Natural killer cell (primary cell): ENCODE data around the gene TRMT13. TPM values are rescaled to one million over a fixed set of nuclear protein-coding genes. Genes with fewer than 3 reads are reported as not detected.

ENCODE experiments used
- ATAC-seq, 3 donors: fragments of 150-1000 bp in 2 of 3; fragments of 200-7000 bp in 1 of 3; cut with Tn5 transposase; 1 replicate in 1 of 3; 2 replicates in 2 of 3; pipeline ENCODE4 v1.10.0; 2021; ENCODE audit warnings: mild to moderate bottlenecking in 2 of 3, moderate library complexity in 2 of 3
- DNase-seq, 2 donors: peaks; one replicate each; pipeline versions ENCODE4 v3.0.0 to v3.0.0-alpha.2; 2013 to 2021; ENCODE audit warnings: mixed read lengths in 1 of 2
- H3K27ac ChIP-seq: one replicate; pipeline ENCODE4 v1.5.1; 2013; ENCODE audit warnings: mild to moderate bottlenecking, low read length
- H3K27me3 ChIP-seq: one replicate; pipeline ENCODE4 v1.6.1; 2013; ENCODE audit warnings: low read length; ENCODE audit not compliant: control insufficient read depth, insufficient read depth
- H3K36me3 ChIP-seq: one replicate; pipeline ENCODE4 v1.6.1; 2013; ENCODE audit warnings: low read length; ENCODE audit not compliant: control insufficient read depth, insufficient read depth
- H3K4me1 ChIP-seq: one replicate; pipeline ENCODE4 v1.6.1; 2013; ENCODE audit warnings: low read length; ENCODE audit not compliant: control insufficient read depth, insufficient read depth
- H3K4me3 ChIP-seq: one replicate; pipeline ENCODE4 v1.5.1; 2013; ENCODE audit warnings: low read length
- H3K9me3 ChIP-seq: one replicate; pipeline ENCODE4 v1.6.1; 2013; ENCODE audit warnings: low read length; ENCODE audit not compliant: control insufficient read depth, insufficient read depth
- H3K27ac Mint-ChIP-seq, 2 donors: one replicate each; pipeline ENCODE4 v1.8.0; 2022; ENCODE audit warnings: mild to moderate bottlenecking in 2 of 2, mixed read lengths in 2 of 2, moderate library complexity in 1 of 2
- H3K27me3 Mint-ChIP-seq, 2 donors: one replicate each; pipeline ENCODE4 v1.8.0; 2022; ENCODE audit warnings: low read depth in 2 of 2, mixed read lengths in 2 of 2
- H3K36me3 Mint-ChIP-seq: one replicate; pipeline ENCODE4 v1.8.0; 2022; ENCODE audit warnings: mixed read lengths
- H3K4me1 Mint-ChIP-seq, 2 donors: one replicate each; pipeline ENCODE4 v1.8.0; 2022; ENCODE audit warnings: mixed read lengths in 2 of 2
- H3K4me3 Mint-ChIP-seq: one replicate; pipeline ENCODE4 v1.8.0; 2022; ENCODE audit warnings: mild to moderate bottlenecking, moderate library complexity, mixed read lengths
- H3K9me3 Mint-ChIP-seq, 2 donors: one replicate each; pipeline ENCODE4 v1.8.0; 2022; ENCODE audit warnings: mixed read lengths in 2 of 2
- WGBS: methylation state at CpG from one replicate; pipeline ENCODE4 v1.1.7; 2013; ENCODE audit warnings: missing lambda C conversion rate; ENCODE audit not compliant: insufficient coverage; 5-methylcytosine and 5-hydroxymethylcytosine counted together
- intact Hi-C: fragments of 100-400 bp; cut with micrococcal nuclease; formaldehyde crosslinking; loops from one replicate; pipeline ENCODE4 v1.14.2; 2022
- total RNA-seq, 4 donors: library from RNA; stranded (reverse); fragments of 120-200 nt in 1 of 4; gene quantifications; one replicate each; pipeline versions ENCODE4 v1.2.3 to v1.2.4, GENCODE V29; 2013 to 2022
- TF ChIP-seq, protein P1 (sequence below): fragments of 200-600 bp; IDR thresholded peaks from one replicate; pipeline ENCODE4 v1.8.0; 2022; ENCODE audit warnings: antibody characterized with exemption

The TRMT13 gene
- total RNA-seq, 3 donors from 2014 or later (not counting 1 experiment from before 2014, with no cell fraction given) = 12.7 to 22.3 (median 13.4) TPM

DNA sequence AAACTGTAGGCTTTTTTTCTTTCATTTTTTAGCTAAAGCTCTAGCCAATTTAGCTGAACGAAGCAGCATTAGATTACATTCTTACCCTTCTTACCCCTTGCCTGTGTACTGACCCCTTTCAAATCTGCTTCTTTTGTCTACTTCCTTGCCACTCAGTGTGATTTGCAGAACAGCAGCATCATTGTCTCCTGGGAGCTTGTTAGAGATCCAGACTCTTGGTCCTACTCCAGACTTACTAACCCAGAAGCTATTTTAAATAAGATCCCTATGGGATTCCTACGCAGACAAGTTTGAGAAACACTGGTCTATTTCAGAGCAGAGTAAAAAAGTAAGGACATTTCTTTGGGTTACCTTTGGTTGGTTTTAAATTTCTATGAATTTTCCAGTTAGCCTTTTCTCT is 31.3 kb downstream of the TRMT13 start:
- Mint-ChIP-seq H3K4me3 (no peak overlapping the region), H3K9me3 (no peaks in the 10 kb centered on the region), H3K4me1 (no peaks in the 10 kb centered on the region), H3K36me3 (no peaks in the 10 kb centered on the region), H3K27me3 (no peaks in the 10 kb centered on the region), H3K27ac (no peak overlapping the region)
- no peaks in the 10 kb centered on the region for H3K27me3 ChIP-seq
- intact Hi-C loops = no loop called here
- H3K9me3 ChIP-seq = no peaks in the 10 kb centered on the region
- TF ChIP-seq, protein P1, sequence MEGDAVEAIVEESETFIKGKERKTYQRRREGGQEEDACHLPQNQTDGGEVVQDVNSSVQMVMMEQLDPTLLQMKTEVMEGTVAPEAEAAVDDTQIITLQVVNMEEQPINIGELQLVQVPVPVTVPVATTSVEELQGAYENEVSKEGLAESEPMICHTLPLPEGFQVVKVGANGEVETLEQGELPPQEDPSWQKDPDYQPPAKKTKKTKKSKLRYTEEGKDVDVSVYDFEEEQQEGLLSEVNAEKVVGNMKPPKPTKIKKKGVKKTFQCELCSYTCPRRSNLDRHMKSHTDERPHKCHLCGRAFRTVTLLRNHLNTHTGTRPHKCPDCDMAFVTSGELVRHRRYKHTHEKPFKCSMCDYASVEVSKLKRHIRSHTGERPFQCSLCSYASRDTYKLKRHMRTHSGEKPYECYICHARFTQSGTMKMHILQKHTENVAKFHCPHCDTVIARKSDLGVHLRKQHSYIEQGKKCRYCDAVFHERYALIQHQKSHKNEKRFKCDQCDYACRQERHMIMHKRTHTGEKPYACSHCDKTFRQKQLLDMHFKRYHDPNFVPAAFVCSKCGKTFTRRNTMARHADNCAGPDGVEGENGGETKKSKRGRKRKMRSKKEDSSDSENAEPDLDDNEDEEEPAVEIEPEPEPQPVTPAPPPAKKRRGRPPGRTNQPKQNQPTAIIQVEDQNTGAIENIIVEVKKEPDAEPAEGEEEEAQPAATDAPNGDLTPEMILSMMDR = no peak
- DNase-seq = no peak
- H3K27ac ChIP-seq = no peak overlapping the region
- ATAC-seq = no peak
- no peaks in the 10 kb centered on the region for H3K36me3 ChIP-seq
- H3K4me1 ChIP-seq = no peaks in the 10 kb centered on the region
- H3K4me3 ChIP-seq = no peak overlapping the region
- 95% methylated on average over 1 of the region's 2 CpGs for WGBS

- ATAC-seq = no peak
- H3K36me3 ChIP-seq = no peaks in the 10 kb centered on the region
- no peaks in the 10 kb centered on the region for H3K27me3 ChIP-seq
- Mint-ChIP-seq H3K9me3 (no peaks in the 10 kb centered on the region), H3K27me3 (no peaks in the 10 kb centered on the region), H3K4me3 (no peak overlapping the region), H3K36me3 (no peaks in the 10 kb centered on the region), H3K4me1 (no peaks in the 10 kb centered on the region), H3K27ac (no peak overlapping the region)
- H3K9me3 ChIP-seq = no peaks in the 10 kb centered on the region
- TF ChIP-seq, protein P1 = no peak
- DNase-seq = no peak
- WGBS = 89% methylated on average over 5 of the region's 5 CpGs
- H3K4me3 ChIP-seq = no peak overlapping the region
- H3K4me1 ChIP-seq = no peaks in the 10 kb centered on the region
- intact Hi-C loops = no loop called here
- no peak overlapping the region for H3K27ac ChIP-seq
Observed at GRCh38 chr1:100164702-100165101, 31.7 kb downstream of the TRMT13 start.

- DNase-seq = no peak
- no peaks in the 10 kb centered on the region for H3K4me1 Mint-ChIP-seq
- TF ChIP-seq, protein P1 = no peak
- no peak overlapping the region for H3K27ac Mint-ChIP-seq
- H3K9me3 ChIP-seq = no peaks in the 10 kb centered on the region
- no peaks in the 10 kb centered on the region for H3K36me3 Mint-ChIP-seq
- intact Hi-C loops = no loop called here
- H3K27me3 ChIP-seq = no peaks in the 10 kb centered on the region
- no peak overlapping the region for H3K4me3 ChIP-seq
- H3K36me3 ChIP-seq = no peaks in the 10 kb centered on the region
- H3K4me1 ChIP-seq = no peaks in the 10 kb centered on the region
- no peaks in the 10 kb centered on the region for H3K27me3 Mint-ChIP-seq
- 86% methylated on average over 1 of the region's 2 CpGs for WGBS
- no peak overlapping the region for H3K4me3 Mint-ChIP-seq
- no peaks in the 10 kb centered on the region for H3K9me3 Mint-ChIP-seq
- H3K27ac ChIP-seq = no peak overlapping the region
- no peak for ATAC-seq
Observed at GRCh38 chr1:100168051-100168450, 35.1 kb downstream of the TRMT13 start.

DNA sequence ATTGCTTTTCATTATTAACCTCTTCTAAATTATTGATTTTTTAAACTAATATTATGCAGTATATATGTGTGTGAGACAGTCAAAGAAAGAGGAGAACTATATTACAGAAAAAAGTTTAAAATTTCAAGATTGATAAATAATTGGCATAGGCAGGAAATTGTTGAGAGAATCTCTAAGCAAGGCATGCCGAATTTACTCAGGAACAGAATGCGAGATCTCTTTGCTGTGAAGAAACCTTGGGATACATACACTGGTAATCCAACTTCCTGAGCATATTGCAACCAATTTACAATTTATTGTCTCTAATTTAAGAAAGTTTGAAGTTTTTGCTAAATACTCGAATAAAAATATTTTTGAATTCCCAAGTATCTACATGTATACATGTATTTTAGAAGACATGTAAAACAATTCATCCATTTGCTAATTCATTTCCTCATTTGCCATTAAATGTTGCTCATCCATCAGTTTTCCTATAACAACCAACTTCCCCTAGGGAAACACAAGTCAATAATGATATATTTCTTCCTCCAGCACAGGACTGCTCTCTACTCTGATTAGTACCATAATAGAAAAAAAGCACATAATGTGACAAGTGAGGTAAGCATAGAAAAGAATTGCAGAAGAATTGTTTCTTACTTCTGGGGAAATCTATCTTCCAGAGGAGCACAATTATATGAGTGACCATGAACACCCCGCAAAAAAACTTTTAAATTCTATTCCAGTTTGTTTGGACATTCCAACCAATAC is 44.5 kb downstream of the TRMT13 start:
- Histone ChIP-seq H3K9me3 (no peaks in the 10 kb centered on the region), H3K36me3 (no peaks in the 10 kb centered on the region), H3K27ac (no peak overlapping the region), H3K27me3 (no peaks in the 10 kb centered on the region), H3K4me1 (no peaks in the 10 kb centered on the region), H3K4me3 (no peak overlapping the region)
- TF ChIP-seq, protein P1 = no peak
- Mint-ChIP-seq H3K27ac (no peak overlapping the region), H3K4me3 (no peak overlapping the region), H3K9me3 (no peaks in the 10 kb centered on the region), H3K4me1 (no peaks in the 10 kb centered on the region), H3K36me3 (no peaks in the 10 kb centered on the region), H3K27me3 (no peaks in the 10 kb centered on the region)
- no peak for ATAC-seq
- DNase-seq = no peak
- intact Hi-C loops = no loop called here
- WGBS = 100% methylated on average over 2 of the region's 4 CpGs
